ENCODE results near the gene GNAQ. TPM values are rescaled to one million over a fixed set of nuclear protein-coding genes. Genes with fewer than 3 reads are reported as not detected.
"Not testable (repeated sequence)": the region's sequence is repeated elsewhere in the genome, so short reads cannot be mapped to it uniquely, and the experiment has no call there.

The GNAQ gene
- total and polyA plus RNA-seq, 4 donors, result 6.8 to 19.6 (median 12.6) TPM

GRCh38 chr9:77705636-77706035 is 326.0 kb downstream of the GNAQ start:
- Histone ChIP-seq H3K27ac (ENCODE audit: low read depth in 1 of 2, low read length in 2 of 2) (no peak overlapping the region), H3K4me1 (ENCODE audit: control insufficient read depth in 4 of 4, insufficient read depth in 4 of 4, low read length in 3 of 4) (no peaks in the 10 kb centered on the region)
- TF ChIP-seq RAD21 (IDR thresholded peaks at IDR 0.05), result no peak
- TF ChIP-seq JUND (IDR thresholded peaks at IDR 0.05), result no peak
- no peak for TF ChIP-seq NR2F2 (IDR thresholded peaks at IDR 0.05)
- TF ChIP-seq MAX (IDR thresholded peaks at IDR 0.05), result no peak
- TF ChIP-seq FOXA2 (IDR thresholded peaks at IDR 0.05), result no peak
- TF ChIP-seq GABPA (IDR thresholded peaks at IDR 0.05 in 1 of 2, conservative IDR thresholded peaks at IDR 0.05 in 1 of 2), result no peak

GRCh38 chr9:77702521-77703390 is 328.9 kb downstream of the GNAQ start:
- not testable (repeated sequence) for H3K9me3 ChIP-seq (ENCODE audit: control insufficient read depth in 4 of 4, low read length in 3 of 4); H3K4me3 ChIP-seq (ENCODE audit: low read depth in 1 of 3, low read length in 3 of 3); DNase-seq (ENCODE audit: low spot score); H3K9ac ChIP-seq (ENCODE audit: low read depth in 1 of 2, low read length in 2 of 2); H3K4me1 ChIP-seq (ENCODE audit: control insufficient read depth in 4 of 4, insufficient read depth in 4 of 4, low read length in 3 of 4); H3K27me3 ChIP-seq (ENCODE audit: control insufficient read depth in 4 of 4, insufficient read depth in 4 of 4, low read length in 3 of 4); H3K27ac ChIP-seq (ENCODE audit: low read depth in 1 of 2, low read length in 2 of 2); H3K36me3 ChIP-seq (ENCODE audit: control insufficient read depth in 4 of 4, insufficient read depth in 3 of 4, low read depth in 1 of 4, low read length in 3 of 4)
- 96% methylated on average over 52 of the region's 52 CpGs for WGBS

More at GRCh38 chr9:77705636-77706035, 326.0 kb downstream of the GNAQ start:
- no peaks in the 10 kb centered on the region for H3K27me3 ChIP-seq (ENCODE audit: control insufficient read depth in 4 of 4, insufficient read depth in 4 of 4, low read length in 3 of 4)
- H3K9me3 ChIP-seq (ENCODE audit: control insufficient read depth in 4 of 4, low read length in 3 of 4), result no peaks in the 10 kb centered on the region
- H3K4me3 ChIP-seq (ENCODE audit: low read depth in 1 of 3, low read length in 3 of 3), result no peak overlapping the region
- H3K36me3 ChIP-seq (ENCODE audit: control insufficient read depth in 4 of 4, insufficient read depth in 3 of 4, low read depth in 1 of 4, low read length in 3 of 4), result no peaks in the 10 kb centered on the region
- H3K9ac ChIP-seq (ENCODE audit: low read depth in 1 of 2, low read length in 2 of 2), result no peak overlapping the region
- no peak for DNase-seq (ENCODE audit: low spot score)

GRCh38 chr9:77697238-77697984 is 334.2 kb downstream of the GNAQ start:
- H3K9ac ChIP-seq (ENCODE audit: low read depth in 1 of 2, low read length in 2 of 2), result no peak overlapping the region
- H3K36me3 ChIP-seq (ENCODE audit: control insufficient read depth in 4 of 4, insufficient read depth in 3 of 4, low read depth in 1 of 4, low read length in 3 of 4), result no peaks in the 10 kb centered on the region
- 97% methylated on average over 1 of the region's 1 CpG for WGBS
- H3K4me3 ChIP-seq (ENCODE audit: low read depth in 1 of 3, low read length in 3 of 3), result no peak overlapping the region
- no peaks in the 10 kb centered on the region for H3K4me1 ChIP-seq (ENCODE audit: control insufficient read depth in 4 of 4, insufficient read depth in 4 of 4, low read length in 3 of 4)
- H3K9me3 ChIP-seq (ENCODE audit: control insufficient read depth in 4 of 4, low read length in 3 of 4), result no peaks in the 10 kb centered on the region
- TF ChIP-seq HNF4A (conservative IDR thresholded peaks at IDR 0.05), result no peak
- no peak for TF ChIP-seq ZBTB33 (IDR thresholded peaks at IDR 0.05)
- no peak for TF ChIP-seq SP1 (IDR thresholded peaks at IDR 0.05)
- no peak for TF ChIP-seq RAD21 (IDR thresholded peaks at IDR 0.05)
- TF ChIP-seq CTCF (IDR thresholded peaks at IDR 0.05; ENCODE audit: low read depth, low read length, missing input control), result no peak
- no peak for TF ChIP-seq YY1 (IDR thresholded peaks at IDR 0.05)
- TF ChIP-seq NR2F2 (IDR thresholded peaks at IDR 0.05), result no peak
- no peak for TF ChIP-seq RXRA (IDR thresholded peaks at IDR 0.05)
- TF ChIP-seq, protein P1, sequence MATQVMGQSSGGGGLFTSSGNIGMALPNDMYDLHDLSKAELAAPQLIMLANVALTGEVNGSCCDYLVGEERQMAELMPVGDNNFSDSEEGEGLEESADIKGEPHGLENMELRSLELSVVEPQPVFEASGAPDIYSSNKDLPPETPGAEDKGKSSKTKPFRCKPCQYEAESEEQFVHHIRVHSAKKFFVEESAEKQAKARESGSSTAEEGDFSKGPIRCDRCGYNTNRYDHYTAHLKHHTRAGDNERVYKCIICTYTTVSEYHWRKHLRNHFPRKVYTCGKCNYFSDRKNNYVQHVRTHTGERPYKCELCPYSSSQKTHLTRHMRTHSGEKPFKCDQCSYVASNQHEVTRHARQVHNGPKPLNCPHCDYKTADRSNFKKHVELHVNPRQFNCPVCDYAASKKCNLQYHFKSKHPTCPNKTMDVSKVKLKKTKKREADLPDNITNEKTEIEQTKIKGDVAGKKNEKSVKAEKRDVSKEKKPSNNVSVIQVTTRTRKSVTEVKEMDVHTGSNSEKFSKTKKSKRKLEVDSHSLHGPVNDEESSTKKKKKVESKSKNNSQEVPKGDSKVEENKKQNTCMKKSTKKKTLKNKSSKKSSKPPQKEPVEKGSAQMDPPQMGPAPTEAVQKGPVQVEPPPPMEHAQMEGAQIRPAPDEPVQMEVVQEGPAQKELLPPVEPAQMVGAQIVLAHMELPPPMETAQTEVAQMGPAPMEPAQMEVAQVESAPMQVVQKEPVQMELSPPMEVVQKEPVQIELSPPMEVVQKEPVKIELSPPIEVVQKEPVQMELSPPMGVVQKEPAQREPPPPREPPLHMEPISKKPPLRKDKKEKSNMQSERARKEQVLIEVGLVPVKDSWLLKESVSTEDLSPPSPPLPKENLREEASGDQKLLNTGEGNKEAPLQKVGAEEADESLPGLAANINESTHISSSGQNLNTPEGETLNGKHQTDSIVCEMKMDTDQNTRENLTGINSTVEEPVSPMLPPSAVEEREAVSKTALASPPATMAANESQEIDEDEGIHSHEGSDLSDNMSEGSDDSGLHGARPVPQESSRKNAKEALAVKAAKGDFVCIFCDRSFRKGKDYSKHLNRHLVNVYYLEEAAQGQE (IDR thresholded peaks at IDR 0.05), result no peak
- TF ChIP-seq JUND (IDR thresholded peaks at IDR 0.05), result no peak
- TF ChIP-seq TAF1 (conservative IDR thresholded peaks at IDR 0.05), result no peak
- TF ChIP-seq GABPA (IDR thresholded peaks at IDR 0.05 in 1 of 2, conservative IDR thresholded peaks at IDR 0.05 in 1 of 2), result no peak
- H3K27ac ChIP-seq (ENCODE audit: low read depth in 1 of 2, low read length in 2 of 2), result no peak overlapping the region
- H3K27me3 ChIP-seq (ENCODE audit: control insufficient read depth in 4 of 4, insufficient read depth in 4 of 4, low read length in 3 of 4), result no peaks in the 10 kb centered on the region
- no peak for DNase-seq (ENCODE audit: low spot score)

DNA sequence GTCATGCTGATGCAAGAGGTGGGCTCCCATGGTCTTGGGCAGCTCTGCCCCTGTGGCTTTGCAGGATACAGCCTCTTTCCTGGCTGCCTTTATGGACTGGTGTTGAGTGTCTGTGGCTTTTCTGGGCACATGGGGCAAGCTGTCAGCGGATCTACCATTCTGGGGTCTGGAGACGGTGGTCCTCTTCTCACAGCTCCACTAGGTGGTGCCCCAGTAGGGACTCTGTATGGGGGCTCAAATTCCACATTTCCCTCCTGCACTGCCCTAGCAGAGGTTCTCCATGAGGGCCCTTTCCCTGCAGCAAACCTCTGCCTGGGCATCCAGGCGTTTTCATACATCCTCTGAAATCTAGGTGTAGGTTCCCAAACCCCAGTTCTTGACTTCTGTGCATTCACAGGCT is 340.9 kb downstream of the GNAQ start:
- not testable (repeated sequence) for H3K4me1 ChIP-seq (ENCODE audit: control insufficient read depth in 4 of 4, insufficient read depth in 4 of 4, low read length in 3 of 4); DNase-seq (ENCODE audit: low spot score); H3K9ac ChIP-seq (ENCODE audit: low read depth in 1 of 2, low read length in 2 of 2); H3K27me3 ChIP-seq (ENCODE audit: control insufficient read depth in 4 of 4, insufficient read depth in 4 of 4, low read length in 3 of 4); H3K9me3 ChIP-seq (ENCODE audit: control insufficient read depth in 4 of 4, low read length in 3 of 4); H3K4me3 ChIP-seq (ENCODE audit: low read depth in 1 of 3, low read length in 3 of 3); H3K36me3 ChIP-seq (ENCODE audit: control insufficient read depth in 4 of 4, insufficient read depth in 3 of 4, low read depth in 1 of 4, low read length in 3 of 4); H3K27ac ChIP-seq (ENCODE audit: low read depth in 1 of 2, low read length in 2 of 2)
- 91% methylated on average over 3 of the region's 3 CpGs for WGBS
